Osteocyte (in vitro differentiated cells): ENCODE data around the gene CBX6. TPM values are rescaled to one million over a fixed set of nuclear protein-coding genes. Genes with fewer than 3 reads are reported as not detected.

Experiments used
- DNase-seq: peaks from one replicate; pipeline ENCODE4 v3.0.0; 2021; ENCODE audit warnings: mixed read lengths; ENCODE audit not compliant: unreplicated experiment; ENCODE audit errors: extremely low spot score
- H3K27ac Mint-ChIP-seq: one replicate; pipeline ENCODE4 v1.8.0; 2021; ENCODE audit warnings: mild to moderate bottlenecking, mixed read lengths; ENCODE audit not compliant: unreplicated experiment
- H3K27me3 Mint-ChIP-seq: one replicate; pipeline ENCODE4 v1.8.0; 2021; ENCODE audit warnings: mixed read lengths; ENCODE audit not compliant: unreplicated experiment
- H3K36me3 Mint-ChIP-seq: one replicate; pipeline ENCODE4 v1.8.0; 2021; ENCODE audit warnings: mixed read lengths; ENCODE audit not compliant: unreplicated experiment
- H3K4me1 Mint-ChIP-seq: one replicate; pipeline ENCODE4 v1.8.0; 2021; ENCODE audit warnings: mixed read lengths; ENCODE audit not compliant: unreplicated experiment
- H3K4me3 Mint-ChIP-seq: one replicate; pipeline ENCODE4 v1.8.0; 2021; ENCODE audit warnings: mild to moderate bottlenecking, moderate library complexity, mixed read lengths; ENCODE audit not compliant: unreplicated experiment
- H3K9me3 Mint-ChIP-seq: one replicate; pipeline ENCODE4 v1.8.0; 2021; ENCODE audit warnings: mixed read lengths; ENCODE audit not compliant: unreplicated experiment
- CTCF ChIP-seq: fragments of 200-600 bp; sonication (generic); IDR thresholded peaks from 2 replicates; pipeline ENCODE4 v1.5.0; 2021; ENCODE audit warnings: antibody characterized with exemption, mild to moderate bottlenecking, moderate library complexity
- total RNA-seq: library from RNA; stranded (reverse); gene quantifications from 2 replicates; pipeline ENCODE4 v1.2.1, GENCODE V29; 2021

Gene CBX6
- total RNA-seq, 1 donor from 2014 or later, result 86.2 TPM

- H3K36me3 Mint-ChIP-seq, result no peaks in the 10 kb centered on the region
- H3K27me3 Mint-ChIP-seq, result peaks cover 15% of the 10 kb centered on the region
- H3K4me3 Mint-ChIP-seq, result no peak overlapping the region
- H3K27ac Mint-ChIP-seq, result no peak overlapping the region
- DNase-seq, result no peak
- no peaks in the 10 kb centered on the region for H3K4me1 Mint-ChIP-seq
- no peak for TF ChIP-seq CTCF
- H3K9me3 Mint-ChIP-seq, result no peaks in the 10 kb centered on the region
These were observed 39.0 kb downstream of the CBX6 start for GRCh38 chr22:38833061-38833460.

GRCh38 chr22:38832005-38832978 lies 39.7 kb downstream of the CBX6 start:
- Mint-ChIP-seq H3K36me3 (no peaks in the 10 kb centered on the region), H3K27me3 (peaks cover 14% of the 10 kb centered on the region), H3K4me3 (no peak overlapping the region), H3K9me3 (no peaks in the 10 kb centered on the region), H3K4me1 (no peaks in the 10 kb centered on the region), H3K27ac (no peak overlapping the region)
- TF ChIP-seq CTCF, result no peak
- no peak for DNase-seq

GRCh38 chr22:38831166-38831945 lies 40.7 kb downstream of the CBX6 start:
- Mint-ChIP-seq H3K27me3 (peaks cover 12% of the 10 kb centered on the region), H3K9me3 (no peaks in the 10 kb centered on the region), H3K4me3 (no peak overlapping the region), H3K4me1 (no peaks in the 10 kb centered on the region), H3K27ac (no peak overlapping the region), H3K36me3 (no peaks in the 10 kb centered on the region)
- TF ChIP-seq CTCF, result no peak
- DNase-seq, result no peak

GRCh38 chr22:38830845-38831108 lies 41.2 kb downstream of the CBX6 start:
- DNase-seq, result no peak
- no peak overlapping the region for H3K4me3 Mint-ChIP-seq
- TF ChIP-seq CTCF, result no peak
- no peaks in the 10 kb centered on the region for H3K36me3 Mint-ChIP-seq
- H3K9me3 Mint-ChIP-seq, result no peaks in the 10 kb centered on the region
- H3K27ac Mint-ChIP-seq, result no peak overlapping the region
- H3K4me1 Mint-ChIP-seq, result no peaks in the 10 kb centered on the region
- H3K27me3 Mint-ChIP-seq, result peaks cover 6% of the 10 kb centered on the region
